Testis (tissue), 3 donors: ENCODE data around the gene RPGRIP1. TPM values are rescaled to one million over a fixed set of nuclear protein-coding genes. Genes with fewer than 3 reads are reported as not detected.

Experiments
- DNase-seq: peaks from one replicate; pipeline ENCODE4 v3.0.0-alpha.2; 2019
- H3K27ac ChIP-seq, 2 donors: fragments of 200-600 bp; sonication (generic); one replicate each; pipeline ENCODE4 v1.5.1; 2019
- H3K27me3 ChIP-seq: fragments of 200-600 bp; sonication (generic); one replicate; pipeline ENCODE4 v1.5.1; 2019
- H3K36me3 ChIP-seq: fragments of 200-600 bp; sonication (generic); one replicate; pipeline ENCODE4 v1.5.1; 2017; ENCODE audit warnings: low read depth; ENCODE audit errors: missing control alignments
- H3K4me1 ChIP-seq: fragments of 200-600 bp; sonication (generic); one replicate; pipeline ENCODE4 v1.5.1; 2019
- H3K4me3 ChIP-seq, 2 donors: fragments of 200-600 bp; sonication (generic); one replicate each; pipeline ENCODE4 v1.5.1; 2017 to 2019
- H3K9me3 ChIP-seq: fragments of 200-600 bp; sonication (generic); one replicate; pipeline ENCODE4 v1.5.1; 2017
- CTCF ChIP-seq, 3 experiments: fragments of 450-650 bp in 2 of 3; fragments of 200-600 bp in 1 of 3; sonication (generic) in 1 of 3; IDR thresholded peaks; one replicate each; pipeline ENCODE4 v1.5.1; 2016 to 2019; ENCODE audit warnings: antibody characterized with exemption in 3 of 3, mild to moderate bottlenecking in 2 of 3, moderate library complexity in 1 of 3
- POLR2A ChIP-seq: fragments of 450-650 bp; IDR thresholded peaks from one replicate; pipeline ENCODE4 v1.6.1; 2017; ENCODE audit warnings: antibody characterized with exemption, mild to moderate bottlenecking, moderate library complexity
- WGBS, 2 donors: methylation state at CpG; one replicate each; pipeline ENCODE4 v1.1.5; 2018; 5-methylcytosine and 5-hydroxymethylcytosine counted together
- intact Hi-C: fragments of 100-400 bp; cut with DNase I; formaldehyde crosslinking; loops from one replicate; pipeline ENCODE4 v1.15.1; 2023; ENCODE audit warnings: low total_unique reads
- polyA plus RNA-seq: library from polyadenylated mRNA; stranded (reverse); fragments of 350-450 nt; fragmentation: Illumina TruSeq; extraction: RNeasy Lipid Tissue Mini Kit (QIAGEN cat#74804); gene quantifications from one replicate; pipeline ENCODE4 v1.2.3, GENCODE V29; 2014; ENCODE audit warnings: low read depth, low replicate concordance; ENCODE audit not compliant: insufficient read depth
- total RNA-seq, 2 donors: library from RNA; depleted of rRNA; stranded (reverse); fragments of >200 nt; gene quantifications; one replicate each; pipeline ENCODE4 v1.2.3, GENCODE V29; 2016

The RPGRIP1 gene
- total and polyA plus RNA-seq, 3 donors from 2014 or later: 35.7 to 110 (median 38.9) TPM

DNA sequence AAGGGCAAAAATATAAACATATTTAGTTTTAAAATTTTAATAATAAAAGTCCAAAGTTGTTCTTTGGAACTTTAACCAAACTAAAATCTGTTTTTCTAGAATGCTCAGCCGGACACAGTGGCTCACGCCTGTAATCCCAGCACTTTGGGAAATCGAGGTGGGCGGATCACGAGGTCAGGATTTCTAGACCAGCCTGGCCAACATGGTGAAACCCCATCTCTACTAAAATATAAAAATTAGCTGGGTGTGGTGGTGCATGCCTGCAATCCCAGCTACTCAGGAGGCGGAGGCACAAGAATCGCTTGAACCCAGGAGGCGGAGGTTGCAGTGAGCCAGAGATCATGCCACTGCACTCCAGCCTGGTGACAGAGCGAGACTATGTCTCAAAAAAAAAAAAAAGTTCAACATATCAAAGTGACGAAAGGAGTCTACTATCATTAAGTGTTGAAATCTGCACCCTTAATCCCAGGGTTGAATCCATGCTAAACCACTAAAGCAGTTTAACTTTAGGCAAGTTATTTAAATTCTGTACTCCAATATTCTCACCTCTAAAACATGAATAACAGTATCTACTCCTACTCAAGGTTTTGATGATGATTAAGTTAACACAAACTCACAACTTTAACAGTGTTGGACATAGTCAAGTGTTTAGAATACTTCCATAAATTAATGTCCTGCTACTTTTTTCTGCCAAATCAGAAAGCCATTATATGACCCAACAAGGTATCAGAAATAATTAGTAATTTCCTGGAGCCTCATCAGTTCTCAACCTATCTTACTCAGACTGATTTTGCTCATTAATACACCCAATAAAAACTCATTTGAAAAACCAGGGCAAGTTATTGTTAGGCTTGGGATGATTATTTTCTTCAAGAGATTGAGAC is 21.6 kb upstream of the RPGRIP1 start:
- 86 to 87% methylated on average over 10 of the region's 10 CpGs for WGBS, 2 donors
- H3K9me3 ChIP-seq: no peaks in the 10 kb centered on the region

DNA sequence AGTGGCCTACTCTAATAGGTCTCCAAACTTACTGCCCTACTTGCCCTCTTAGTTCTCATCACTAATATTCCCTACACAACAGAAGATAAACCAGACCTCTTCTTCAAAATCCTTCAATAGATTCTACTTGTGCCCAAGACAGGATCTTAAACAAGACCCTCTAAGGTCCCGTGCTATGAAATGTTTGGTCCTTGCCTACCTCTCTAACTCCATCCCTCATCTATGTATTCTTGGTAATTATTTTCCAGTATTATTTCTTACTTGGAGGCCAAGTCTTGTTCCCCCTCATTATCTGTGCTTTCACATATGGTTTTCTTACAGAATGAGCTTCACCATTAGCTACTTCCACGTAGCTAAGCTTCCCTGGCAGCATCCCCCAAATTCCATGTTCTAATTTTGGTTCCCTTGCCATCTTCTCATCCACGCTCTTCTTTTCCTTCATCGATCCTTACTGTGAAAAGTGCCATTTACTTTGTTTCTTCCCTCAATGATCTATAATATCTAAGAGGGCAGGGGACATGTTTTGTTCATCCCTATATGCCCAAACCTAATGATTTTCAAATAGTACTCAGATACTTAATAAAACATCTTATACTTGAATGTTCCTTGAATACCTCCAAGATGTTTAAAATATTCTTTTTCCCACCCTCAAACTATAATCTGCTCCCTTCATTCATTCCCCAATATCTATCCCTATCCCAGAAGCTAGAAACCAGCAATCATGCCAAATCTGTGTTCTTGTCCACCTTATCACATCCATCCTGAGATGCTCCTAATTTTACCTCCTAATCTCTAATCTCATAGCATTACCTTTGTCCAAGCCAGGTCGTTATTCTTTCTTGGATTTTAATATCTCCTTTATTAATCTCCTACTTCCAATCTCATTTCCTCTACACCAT is 20.7 kb upstream of the RPGRIP1 start:
- peaks cover 26% of the 10 kb centered on the region for H3K4me1 ChIP-seq
- no peak overlapping the region for H3K27ac ChIP-seq
- DNase-seq: no peak
- intact Hi-C loops: no loop called here
- no peak overlapping the region for H3K4me3 ChIP-seq
- WGBS, 2 donors: 73 to 78% methylated on average over 5 of the region's 5 CpGs
- TF ChIP-seq POLR2A (no peak), CTCF (IDR thresholded peaks at IDR 0.05) (no peak)
- no peaks in the 10 kb centered on the region for H3K27me3 ChIP-seq
- no peaks in the 10 kb centered on the region for H3K9me3 ChIP-seq
- H3K36me3 ChIP-seq: no peaks in the 10 kb centered on the region

More for the DNA sequence above, 21.6 kb upstream of the RPGRIP1 start:
- no peak for DNase-seq
- Histone ChIP-seq H3K27ac (no peak overlapping the region), H3K4me3 (no peak overlapping the region), H3K27me3 (no peaks in the 10 kb centered on the region), H3K4me1 (peaks cover 20% of the 10 kb centered on the region), H3K36me3 (no peaks in the 10 kb centered on the region)
- no peak for TF ChIP-seq CTCF (IDR thresholded peaks at IDR 0.05)
- no peak for TF ChIP-seq POLR2A
- intact Hi-C loops: no loop called here

GRCh38 chr14:21261824-21262223 is 18.1 kb upstream of the RPGRIP1 start:
- Histone ChIP-seq H3K27ac (no peak overlapping the region), H3K27me3 (no peaks in the 10 kb centered on the region), H3K9me3 (no peaks in the 10 kb centered on the region), H3K4me3 (no peak overlapping the region), H3K36me3 (no peaks in the 10 kb centered on the region), H3K4me1 (peaks cover 36% of the 10 kb centered on the region)
- intact Hi-C loops: loop anchor here (10.0 kb wide), 1 partner anchor 123 kb away; the partner anchor contains the start of gene SUPT16H
- WGBS, 2 donors: 63 to 79% methylated on average over 1 of the region's 1 CpG
- DNase-seq: no peak
- TF ChIP-seq CTCF (IDR thresholded peaks at IDR 0.05) (no peak), POLR2A (no peak)

DNA sequence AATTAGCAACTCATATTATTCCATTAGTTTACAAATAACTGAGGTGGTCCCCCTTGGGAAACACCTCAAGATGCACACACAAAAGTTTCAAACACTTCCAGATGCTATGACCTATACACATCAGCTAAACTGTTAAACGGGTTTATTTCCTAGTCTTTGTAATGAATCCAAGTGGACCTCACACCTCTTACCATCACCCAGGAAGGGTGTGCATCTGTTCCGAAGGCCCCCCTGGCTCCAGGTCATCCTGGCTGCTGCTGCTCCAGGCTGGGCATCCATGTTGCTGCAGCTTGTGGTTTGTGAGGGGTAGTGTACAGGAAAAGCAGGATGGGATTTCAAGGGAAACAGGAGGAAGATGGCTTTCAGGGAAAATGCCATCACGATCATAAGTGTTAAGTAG is 17.5 kb upstream of the RPGRIP1 start:
- Histone ChIP-seq H3K9me3 (no peaks in the 10 kb centered on the region), H3K27me3 (no peaks in the 10 kb centered on the region), H3K36me3 (no peaks in the 10 kb centered on the region), H3K4me1 (peaks cover 36% of the 10 kb centered on the region), H3K27ac (no peak overlapping the region), H3K4me3 (no peak overlapping the region)
- DNase-seq: no peak
- intact Hi-C loops: loop anchor here (10.0 kb wide), 1 partner anchor 122 kb away; the partner anchor contains the start of gene SUPT16H
- TF ChIP-seq POLR2A (no peak), CTCF (IDR thresholded peaks at IDR 0.05) (no peak)
- WGBS, 2 donors: 57 to 58% methylated on average over 3 of the region's 3 CpGs
